Gastroesophageal sphincter (tissue), 4 donors: ENCODE measurements around the gene DNAAF3. TPM values are rescaled to one million over a fixed set of nuclear protein-coding genes. Genes with fewer than 3 reads are reported as not detected.
"Not testable (repeated sequence)": the region's sequence is repeated elsewhere in the genome, so short reads cannot be mapped to it uniquely, and the experiment has no call there.

Experiments used
- ATAC-seq: fragments of 150-250 bp; one replicate; pipeline ENCODE4 v1.9.1; 2016; ENCODE audit warnings: mild to moderate bottlenecking, moderate library complexity
- H3K27ac ChIP-seq, 4 donors: fragments of 200-600 bp; sonication (generic) in 3 of 4; 1 replicate in 3 of 4; 2 replicates in 1 of 4; pipeline ENCODE4 v1.5.1; 2016 to 2019
- H3K27me3 ChIP-seq: fragments of 200-600 bp; sonication (generic); one replicate; pipeline ENCODE4 v1.5.1; 2019
- H3K36me3 ChIP-seq, 2 donors: fragments of 200-600 bp; sonication (generic); one replicate each; pipeline ENCODE4 v1.5.1; 2019; ENCODE audit warnings: control low read depth in 1 of 2
- H3K4me1 ChIP-seq, 3 donors: fragments of 200-600 bp; sonication (generic); 1 replicate in 2 of 3; 2 replicates in 1 of 3; pipeline ENCODE4 v1.5.1; 2016 to 2019; ENCODE audit warnings: control low read depth in 2 of 3
- H3K4me3 ChIP-seq, 2 donors: fragments of 200-600 bp; sonication (generic); one replicate each; pipeline ENCODE4 v1.5.1; 2019; ENCODE audit warnings: mild to moderate bottlenecking in 1 of 2, moderate library complexity in 1 of 2
- H3K9me3 ChIP-seq, 3 donors: fragments of 200-600 bp; sonication (generic); one replicate each; pipeline ENCODE4 v1.5.1; 2017 to 2019; ENCODE audit warnings: control low read depth in 2 of 3
- CTCF ChIP-seq, 4 experiments: fragments of 200-600 bp in 2 of 4; fragments of 450-650 bp in 2 of 4; sonication (generic) in 1 of 4; IDR thresholded peaks; one replicate each; pipeline ENCODE4 v1.5.1; 2017 to 2019; ENCODE audit warnings: antibody characterized with exemption in 4 of 4, mild to moderate bottlenecking in 2 of 4, moderate library complexity in 2 of 4
- EP300 ChIP-seq: sonication (generic); formaldehyde crosslinking; IDR thresholded peaks from one replicate; pipeline ENCODE4 v1.6.1; 2017; ENCODE audit warnings: antibody characterized with exemption, mild to moderate bottlenecking
- POLR2A ChIP-seq, 2 donors: fragments of 450-650 bp; IDR thresholded peaks; one replicate each; pipeline ENCODE4 v1.6.1; 2017; ENCODE audit warnings: antibody characterized with exemption in 2 of 2, mild to moderate bottlenecking in 2 of 2, moderate library complexity in 1 of 2
- POLR2AphosphoS5 ChIP-seq: sonication (generic); formaldehyde crosslinking; IDR thresholded peaks from one replicate; pipeline ENCODE4 v1.6.1; 2017; ENCODE audit warnings: antibody characterized with exemption
- WGBS, 2 donors: methylation state at CpG; one replicate each; pipeline ENCODE4 v1.1.5; 2018; ENCODE audit warnings: low coverage in 1 of 2; 5-methylcytosine and 5-hydroxymethylcytosine counted together
- total RNA-seq, 4 donors: library from RNA; depleted of rRNA; stranded (reverse); fragments of >200 nt; gene quantifications; one replicate each; pipeline ENCODE4 v1.1.0, GENCODE V29; 2016

Gene DNAAF3
- total RNA-seq, 4 donors from 2014 or later = 0.42 to 0.52 TPM; not detected in 2

GRCh38 chr19:55156202-55157063 lies 10.0 kb downstream of the DNAAF3 start:
- Histone ChIP-seq H3K36me3 (no peaks in the 10 kb centered on the region), H3K4me3 (peak overlapping the region in 1 of 2 donors; percentile 6), H3K27ac (no peak overlapping the region), H3K9me3 (no peaks in the 10 kb centered on the region), H3K4me1 (peaks cover 0 to 31% (median 0%) of the 10 kb centered on the region in 3 donors), H3K27me3 (peaks cover 100% of the 10 kb centered on the region)
- 0% methylated on average over 6 of the region's 52 CpGs; no CpG with 5 or more reads in 1 of the 2 donors for WGBS, 2 donors
- no peak for ATAC-seq
- TF ChIP-seq POLR2A (IDR thresholded peaks at IDR 0.05) = no peak
- no peak for TF ChIP-seq EP300
- TF ChIP-seq CTCF (IDR thresholded peaks at IDR 0.05) = no peak
- TF ChIP-seq POLR2AphosphoS5 = no peak

GRCh38 chr19:55155784-55156183 lies 10.6 kb downstream of the DNAAF3 start:
- not testable (repeated sequence) for H3K36me3 ChIP-seq, H3K27ac ChIP-seq, ATAC-seq, H3K9me3 ChIP-seq
- peaks cover 100% of the 10 kb centered on the region for H3K27me3 ChIP-seq
- H3K4me3 ChIP-seq = peak overlapping the region in 1 of 2 donors; percentile 6
- WGBS, 2 donors = 0 to 7% methylated on average over 1 to 3 of the region's 5 CpGs
- H3K4me1 ChIP-seq = peaks cover 0 to 25% (median 0%) of the 10 kb centered on the region in 3 donors

GRCh38 chr19:55153652-55154264 lies 12.7 kb downstream of the DNAAF3 start:
- no peak for ATAC-seq
- Histone ChIP-seq H3K27me3 (peaks cover 100% of the 10 kb centered on the region), H3K9me3 (no peaks in the 10 kb centered on the region), H3K4me3 (no peak overlapping the region), H3K36me3 (no peaks in the 10 kb centered on the region), H3K4me1 (peaks cover 0 to 13% (median 0%) of the 10 kb centered on the region in 3 donors), H3K27ac (no peak overlapping the region)
- TF ChIP-seq EP300 = no peak
- no peak for TF ChIP-seq POLR2AphosphoS5
- TF ChIP-seq POLR2A (IDR thresholded peaks at IDR 0.05) = no peak
- TF ChIP-seq CTCF (IDR thresholded peaks at IDR 0.05) = no peak
- WGBS, 2 donors = 82 to 90% methylated on average over 4 to 12 of the region's 12 CpGs

- TF ChIP-seq CTCF (IDR thresholded peaks at IDR 0.05) = no peak
- no peak for TF ChIP-seq POLR2A (IDR thresholded peaks at IDR 0.05)
- no peak overlapping the region for H3K27ac ChIP-seq
- H3K4me1 ChIP-seq = peaks cover 0 to 13% (median 0%) of the 10 kb centered on the region in 3 donors
- no peak overlapping the region for H3K4me3 ChIP-seq
- no peak for ATAC-seq
- H3K9me3 ChIP-seq = no peaks in the 10 kb centered on the region
- H3K36me3 ChIP-seq = no peaks in the 10 kb centered on the region
- peaks cover 100% of the 10 kb centered on the region for H3K27me3 ChIP-seq
These were observed 14.4 kb downstream of the DNAAF3 start for GRCh38 chr19:55152017-55152416.

GRCh38 chr19:55149078-55150003 lies 17.1 kb downstream of the DNAAF3 start, which contains the start of gene TNNT1:
TSS of gene TNNT1 (minus strand) at chr19:55149206. CDS start at chr19:55147157, 2,049 bp downstream.
- Histone ChIP-seq H3K27ac (no peak within 1 kb of the TSS), H3K27me3 (peaks cover 100% of the 10 kb centered on the region), H3K36me3 (no peaks in the 10 kb centered on the region), H3K4me3 (no peak within 1 kb of the TSS), H3K9me3 (no peaks in the 10 kb centered on the region), H3K4me1 (peaks cover 0 to 16% (median 5%) of the 10 kb centered on the region in 3 donors)
- no peak for ATAC-seq
- WGBS, 2 donors = 31% methylated on average over 4 of the region's 18 CpGs; no CpG with 5 or more reads in 1 of the 2 donors
- TF ChIP-seq CTCF (IDR thresholded peaks at IDR 0.05) = no peak
- no peak for TF ChIP-seq POLR2A (IDR thresholded peaks at IDR 0.05)
- no peak for TF ChIP-seq POLR2AphosphoS5
- no peak for TF ChIP-seq EP300
